ENCODE measurements around the gene SGPP2.

Gene SGPP2

DNA sequence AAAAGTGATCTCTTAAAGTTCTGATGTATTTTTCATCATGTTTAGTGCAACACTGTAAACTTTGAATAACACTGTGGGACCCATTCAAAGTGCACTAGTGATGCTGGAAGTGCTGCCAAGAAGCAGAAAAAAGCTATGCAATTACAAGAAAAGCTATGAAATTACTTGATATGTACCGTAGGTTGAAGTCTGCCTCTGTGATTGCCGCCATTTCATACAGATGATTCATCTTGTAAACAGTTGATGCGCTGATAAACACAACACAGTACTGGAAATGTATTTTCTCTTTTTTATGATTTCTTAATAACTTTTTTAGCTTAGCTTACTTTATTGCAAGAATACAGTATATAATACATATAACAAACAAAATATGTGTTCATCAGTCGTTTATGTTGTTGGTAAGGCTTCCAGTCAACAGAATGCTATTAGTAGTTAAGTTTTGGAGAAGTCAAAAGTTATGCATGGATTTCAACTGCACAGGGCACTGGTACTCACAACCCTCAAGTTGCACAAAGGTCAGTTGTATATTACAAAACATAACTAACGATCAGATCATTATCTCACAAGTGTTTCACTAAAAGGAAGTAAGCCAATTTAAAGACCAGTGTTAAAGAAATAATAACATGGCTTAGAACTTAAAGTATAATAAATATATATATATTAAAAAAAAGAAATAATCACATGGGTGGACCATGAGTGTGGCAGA is 82.0 kb downstream of the SGPP2 start:
- TF ChIP-seq POLR2A (IDR thresholded peaks at IDR 0.05; ENCODE audit: low read length) (no peak), GATA1 (IDR thresholded peaks at IDR 0.05; ENCODE audit: low read depth, low read length) (no peak)
- DNase-seq: no peak

DNA sequence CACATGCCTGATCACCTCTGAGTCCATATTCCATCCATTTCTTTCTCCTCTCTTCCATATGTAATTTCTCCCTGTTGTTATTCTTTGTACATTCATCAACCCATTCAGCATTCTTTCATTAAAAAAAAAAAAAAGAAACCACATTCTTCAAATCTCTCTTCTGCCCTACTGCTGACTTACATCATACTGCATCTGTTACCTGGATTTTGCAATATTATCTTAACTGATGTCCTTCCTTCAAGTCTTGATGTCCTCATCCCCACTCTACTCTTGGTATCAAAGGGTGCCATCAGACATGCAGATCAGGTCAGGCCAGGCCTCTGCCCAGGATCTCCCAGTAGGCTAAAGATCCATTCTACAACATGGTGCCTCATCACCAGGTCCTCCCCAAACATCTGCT is 90.6 kb downstream of the SGPP2 start:
- DNase-seq: no peak
- no peak for TF ChIP-seq POLR2A (IDR thresholded peaks at IDR 0.05; ENCODE audit: low read length)
- no peak for TF ChIP-seq GATA1 (IDR thresholded peaks at IDR 0.05; ENCODE audit: low read depth, low read length)

DNA sequence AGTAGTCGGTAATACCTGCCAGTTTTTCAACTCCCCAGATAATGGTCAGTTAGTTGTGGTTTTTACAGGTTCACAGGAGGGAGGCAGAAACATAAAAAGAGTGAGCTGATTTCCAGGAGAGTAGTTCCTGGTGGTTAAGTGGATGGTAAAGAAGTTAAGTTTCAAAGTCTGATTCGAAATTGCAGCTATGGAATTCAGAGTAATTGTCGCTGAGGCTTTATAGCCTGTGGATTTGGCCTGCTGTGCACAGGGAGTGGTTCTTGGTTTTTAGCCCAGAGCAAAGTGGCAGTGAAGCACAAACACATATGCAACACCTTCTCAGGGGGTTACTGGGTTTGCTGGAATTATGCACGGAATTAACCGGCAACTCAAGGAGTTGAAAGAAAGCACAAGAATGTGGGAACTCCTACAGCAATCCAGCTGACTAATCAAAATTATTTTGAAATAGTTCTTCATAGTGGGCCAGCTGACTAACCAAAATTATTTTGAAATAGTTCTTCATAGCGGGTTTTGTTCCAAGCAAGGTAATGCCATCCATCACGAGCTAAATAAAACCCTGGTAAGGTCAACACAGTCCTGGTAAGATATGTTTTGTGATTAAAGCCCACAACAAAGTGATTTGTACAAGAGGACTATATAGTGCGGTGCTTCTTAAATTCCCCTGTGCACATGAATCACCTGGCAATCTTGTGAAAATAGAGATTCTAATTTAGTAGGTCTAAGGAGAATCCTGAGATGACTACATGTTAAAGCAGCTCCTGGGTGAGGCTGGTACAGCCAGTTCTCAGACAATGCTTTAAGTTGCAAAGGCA is 94.4 kb downstream of the SGPP2 start:
- no peak for TF ChIP-seq GATA1 (IDR thresholded peaks at IDR 0.05; ENCODE audit: low read depth, low read length)
- no peak for TF ChIP-seq POLR2A (IDR thresholded peaks at IDR 0.05; ENCODE audit: low read length)
- DNase-seq: no peak

DNA sequence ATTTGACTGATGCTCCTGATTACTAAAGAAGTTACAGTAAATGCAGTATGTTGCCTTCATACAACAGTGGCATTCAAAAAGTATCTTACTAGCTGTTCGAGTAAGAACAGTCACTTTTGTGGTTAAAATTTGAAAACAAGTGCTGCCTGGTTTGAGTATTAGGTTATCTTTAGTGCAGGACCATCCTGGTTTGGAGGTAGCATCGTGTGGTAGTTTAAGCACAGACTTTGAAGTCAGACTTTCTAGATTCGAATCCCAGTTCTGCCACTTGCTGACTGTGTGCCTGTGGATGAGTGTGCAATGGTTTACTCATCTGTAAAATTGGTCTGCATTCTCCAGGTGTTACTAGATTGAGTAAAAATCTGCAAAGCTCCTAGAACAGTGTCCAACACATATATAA is 96.8 kb downstream of the SGPP2 start:
- DNase-seq: no peak
- TF ChIP-seq GATA1 (IDR thresholded peaks at IDR 0.05; ENCODE audit: low read depth, low read length): no peak

DNA sequence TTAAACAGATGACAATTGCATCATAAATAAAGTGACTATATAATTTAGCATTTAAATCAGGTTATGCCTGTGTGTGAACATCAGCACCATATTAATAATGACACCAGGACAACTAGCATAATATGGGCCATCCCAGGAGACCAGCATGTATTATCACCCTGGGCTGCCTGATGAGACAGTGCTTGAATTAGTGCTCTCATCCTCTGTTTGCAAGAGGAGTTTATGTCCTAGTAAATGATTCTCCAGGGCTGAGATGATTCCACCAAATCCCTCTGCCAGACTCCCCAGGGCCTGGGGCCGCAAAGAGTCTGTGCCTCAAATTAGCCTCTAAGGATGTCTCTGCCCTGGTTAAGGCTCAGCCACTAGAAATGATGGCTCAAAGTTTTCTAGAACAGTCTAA is 97.7 kb downstream of the SGPP2 start:
- TF ChIP-seq GATA1 (IDR thresholded peaks at IDR 0.05; ENCODE audit: low read depth, low read length) (no peak), POLR2A (IDR thresholded peaks at IDR 0.05; ENCODE audit: low read length) (no peak)
- no peak for DNase-seq

DNA sequence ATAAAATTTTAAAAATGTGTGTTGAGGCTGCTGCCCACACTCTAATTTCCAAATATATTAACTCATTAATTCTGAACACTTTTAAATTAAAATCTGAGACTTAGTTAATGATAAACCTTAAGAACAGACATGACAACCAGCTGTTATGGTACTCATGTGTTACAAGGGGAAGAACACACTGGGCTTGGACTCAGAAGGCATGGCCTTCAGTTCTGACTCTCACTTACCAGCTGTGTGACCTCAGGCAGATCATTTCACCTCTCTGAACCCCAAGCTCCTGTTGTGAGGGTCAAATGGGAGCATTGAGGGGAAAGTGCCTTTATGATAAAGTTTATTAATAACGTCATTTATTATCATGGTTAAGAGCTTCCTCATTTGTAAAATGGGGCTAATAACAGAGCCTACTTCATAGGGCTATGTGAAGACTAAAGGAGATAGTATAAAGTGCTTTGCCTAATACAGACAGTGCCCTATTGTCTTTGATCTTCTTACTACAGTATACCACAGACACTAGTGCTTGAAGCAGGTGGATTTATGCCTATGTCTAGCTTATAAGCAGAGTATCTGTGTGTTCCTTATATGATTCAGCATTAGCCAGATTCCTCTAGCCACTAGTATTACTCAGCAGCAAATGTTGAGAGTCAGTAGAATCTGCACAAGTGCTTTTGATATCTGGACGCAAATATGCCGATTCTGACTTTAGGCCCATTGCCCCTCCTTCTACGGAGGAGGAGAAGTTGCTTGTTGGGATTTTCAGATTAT is 99.6 kb downstream of the SGPP2 start:
- DNase-seq: no peak
- TF ChIP-seq GATA1 (IDR thresholded peaks at IDR 0.05; ENCODE audit: low read depth, low read length) (no peak), POLR2A (IDR thresholded peaks at IDR 0.05; ENCODE audit: low read length) (no peak)

DNA sequence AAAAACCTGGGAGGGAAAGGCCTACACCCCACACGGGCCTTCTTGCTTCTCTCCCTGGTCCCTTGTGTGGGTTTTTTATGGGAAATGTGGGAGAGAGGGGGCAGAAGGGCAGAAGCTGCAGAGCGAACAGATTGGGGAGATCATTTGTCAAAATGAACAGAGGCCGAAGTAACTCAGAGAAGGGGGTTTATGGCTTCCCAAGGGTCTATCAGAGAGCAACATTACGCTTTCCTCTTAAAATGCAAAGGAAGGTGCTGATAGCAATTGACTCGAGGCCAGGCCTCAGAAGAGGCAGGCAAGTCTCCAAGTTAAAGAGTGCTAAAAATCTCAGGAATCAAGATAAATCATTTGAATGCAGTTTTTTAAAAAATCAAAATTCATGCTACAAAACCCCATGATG is 101.5 kb downstream of the SGPP2 start:
- no peak for TF ChIP-seq GATA1 (IDR thresholded peaks at IDR 0.05; ENCODE audit: low read depth, low read length)
- no peak for TF ChIP-seq POLR2A (IDR thresholded peaks at IDR 0.05; ENCODE audit: low read length)
- DNase-seq: no peak

DNA sequence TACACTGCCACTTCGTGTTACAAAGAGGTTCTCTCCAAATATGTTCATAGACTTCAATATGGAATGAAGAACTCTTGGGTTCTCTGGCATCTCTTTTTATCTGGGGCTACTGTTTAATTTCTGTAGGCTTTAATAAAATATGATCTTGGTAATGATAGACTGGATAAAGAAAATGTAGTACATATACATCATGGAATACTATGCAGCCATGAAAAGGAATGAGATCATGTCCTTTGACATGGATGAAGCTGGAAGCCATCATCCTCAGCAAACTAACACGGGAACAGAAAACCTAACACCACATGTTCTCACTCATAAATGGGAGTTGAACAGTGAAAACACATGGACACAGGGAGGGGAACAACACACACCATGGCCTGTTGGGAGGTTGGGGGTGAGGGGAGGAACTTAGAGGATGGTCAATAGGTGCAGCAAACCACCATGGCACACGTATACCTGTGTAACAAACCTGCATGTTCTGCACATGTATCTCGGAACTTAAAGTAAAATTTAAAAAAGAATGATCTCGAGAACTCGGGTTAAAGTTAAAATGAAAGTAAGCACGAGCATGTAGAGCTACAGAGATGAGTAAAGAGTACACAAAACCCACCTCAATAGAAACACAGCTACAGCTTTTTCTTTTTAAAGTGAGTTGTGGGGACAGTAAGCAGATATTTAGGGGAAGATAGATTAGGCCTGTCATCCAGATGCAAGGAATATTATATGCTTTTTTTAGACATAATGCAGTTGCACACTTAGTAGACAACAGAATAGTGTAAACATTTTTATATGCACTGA is 102.3 kb downstream of the SGPP2 start:
- no peak for DNase-seq
- TF ChIP-seq POLR2A (IDR thresholded peaks at IDR 0.05; ENCODE audit: low read length) (no peak), GATA1 (IDR thresholded peaks at IDR 0.05; ENCODE audit: low read depth, low read length) (no peak)

DNA sequence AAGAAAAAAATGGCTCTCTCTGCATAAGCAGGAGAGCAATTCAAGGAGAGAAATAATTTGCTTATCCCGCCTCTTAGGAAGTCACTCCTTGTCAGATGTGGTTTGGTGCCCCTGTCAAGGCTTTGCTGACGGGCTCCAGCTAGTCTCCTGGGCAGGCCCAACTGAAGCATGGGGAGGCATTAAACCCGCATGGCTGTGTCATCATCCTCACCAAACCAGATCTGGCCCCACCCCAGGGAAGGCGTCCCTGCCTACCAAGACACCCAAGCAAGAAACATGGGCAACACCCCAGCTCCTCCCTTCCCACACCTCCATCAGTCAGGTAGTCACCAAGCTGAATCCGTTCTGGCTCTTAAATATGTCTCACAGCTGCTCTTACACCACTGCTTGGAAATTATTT is 108.0 kb downstream of the SGPP2 start:
- no peak for DNase-seq
- TF ChIP-seq POLR2A (IDR thresholded peaks at IDR 0.05; ENCODE audit: low read length): no peak
- no peak for TF ChIP-seq GATA1 (IDR thresholded peaks at IDR 0.05; ENCODE audit: low read depth, low read length)

DNA sequence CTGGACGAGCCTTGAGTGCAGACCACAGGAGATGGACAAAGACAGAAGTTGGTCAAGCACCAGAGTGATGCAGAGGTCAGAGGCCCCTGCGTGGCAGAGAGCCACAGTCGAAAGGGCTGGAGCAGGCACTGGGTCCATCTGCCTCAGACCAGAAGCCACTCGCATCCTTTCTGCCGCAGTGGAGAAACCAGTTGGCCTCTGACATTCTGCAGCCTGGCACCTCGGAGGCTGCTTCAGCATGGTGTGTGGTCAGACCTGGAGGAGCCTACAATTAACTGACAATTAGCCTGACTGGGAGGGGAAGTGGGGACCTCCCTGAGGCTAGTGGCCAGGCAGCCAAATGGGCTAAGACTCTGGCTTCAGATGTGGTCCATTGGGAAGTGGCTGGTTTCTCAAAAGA is 111.1 kb downstream of the SGPP2 start:
- no peak for TF ChIP-seq GATA1 (IDR thresholded peaks at IDR 0.05; ENCODE audit: low read depth, low read length)
- TF ChIP-seq POLR2A (IDR thresholded peaks at IDR 0.05; ENCODE audit: low read length): no peak
- DNase-seq: no peak

DNA sequence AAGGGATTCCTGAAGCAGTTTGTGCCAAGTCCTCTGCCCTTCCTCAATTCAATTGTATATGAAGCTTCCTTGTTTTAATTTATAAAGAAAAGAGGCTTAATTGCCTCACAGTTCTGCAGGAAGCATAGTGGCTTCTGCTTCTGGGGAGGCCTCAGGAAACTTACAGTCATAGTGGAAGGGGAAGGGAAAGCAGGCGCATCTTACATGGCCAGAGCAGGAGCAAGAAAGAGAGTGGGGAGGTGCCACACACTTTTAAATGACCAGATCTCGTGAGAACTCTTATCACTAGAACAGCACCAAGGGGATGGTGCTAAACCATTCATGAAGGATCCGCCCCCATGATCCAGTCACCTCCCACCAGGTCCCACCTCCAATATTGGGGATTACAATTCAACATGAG is 114.2 kb downstream of the SGPP2 start:
- TF ChIP-seq POLR2A (IDR thresholded peaks at IDR 0.05; ENCODE audit: low read length) (no peak), GATA1 (IDR thresholded peaks at IDR 0.05; ENCODE audit: low read depth, low read length) (no peak)
- DNase-seq: no peak

DNA sequence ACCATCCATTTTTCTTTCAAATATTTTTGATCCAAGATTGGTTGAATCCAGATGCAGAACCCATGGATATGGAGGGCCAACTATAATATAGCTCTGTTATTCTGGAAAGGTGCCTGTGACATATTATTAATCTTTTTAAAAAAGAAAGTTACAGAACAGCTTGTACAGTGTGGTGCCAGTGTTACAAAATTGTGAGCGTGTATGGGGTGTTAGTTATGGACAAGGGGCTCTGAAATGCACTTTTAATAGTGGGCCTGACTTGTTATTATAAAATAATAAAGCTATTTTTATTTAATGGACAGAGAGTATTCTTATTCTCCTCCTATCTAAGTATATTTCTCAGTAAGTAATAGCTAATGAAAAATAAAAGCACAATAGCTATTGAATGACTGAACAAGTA is 120.3 kb downstream of the SGPP2 start:
- DNase-seq: no peak
- TF ChIP-seq POLR2A (IDR thresholded peaks at IDR 0.05; ENCODE audit: low read length): no peak
- no peak for TF ChIP-seq GATA1 (IDR thresholded peaks at IDR 0.05; ENCODE audit: low read depth, low read length)
